ENCODE data around the gene KCNH5.

DNA sequence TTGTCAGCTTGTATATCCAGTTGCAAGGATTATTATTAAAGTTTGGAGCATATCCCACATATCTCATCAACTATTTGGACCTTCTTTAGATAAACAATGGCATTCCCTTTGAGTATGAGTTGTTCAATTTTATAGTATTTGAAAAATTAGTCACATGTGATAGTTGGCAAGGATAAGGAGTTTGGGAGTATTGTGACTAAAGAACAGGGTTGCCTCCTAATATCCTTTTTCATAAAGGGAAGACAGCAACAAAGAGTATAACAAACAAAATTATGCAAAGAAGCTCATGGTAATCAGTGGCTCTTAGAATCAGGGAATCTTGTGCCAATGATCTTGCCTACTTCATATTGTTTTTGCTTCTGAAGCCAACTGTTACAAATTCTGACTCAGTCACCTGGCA is 31.2 kb upstream of the KCNH5 start:
- TF ChIP-seq POLR2A (IDR thresholded peaks at IDR 0.05; ENCODE audit: low read length) (no peak), GATA1 (IDR thresholded peaks at IDR 0.05; ENCODE audit: low read depth, low read length) (no peak)

All from erythroblast (primary cell).